HCT116 (cell line): ENCODE results near the gene MLXIPL. TPM values are rescaled to one million over a fixed set of nuclear protein-coding genes. Genes with fewer than 3 reads are reported as not detected.
"Not testable (repeated sequence)": the region's sequence is repeated elsewhere in the genome, so short reads cannot be mapped to it uniquely, and the experiment has no call there.

Experiments
- ATAC-seq: fragments of 200-7000 bp; cut with Tn5 transposase; 2 replicates; pipeline ENCODE4 v1.9.1; 2020; ENCODE audit warnings: mild to moderate bottlenecking, moderate library complexity
- BruUV-seq: library from RNA; stranded (reverse); fragments of 400-500 nt; replicated peaks from 2 replicates; lab custom pipeline; 2021; lab: Mats Ljungman, UMichigan
- CTCF ChIA-PET: fragments of 300-600 bp; sonication (Branson Sonifier 250); formaldehyde crosslinking; loops from one replicate; lab custom pipeline; 2021; ENCODE audit warnings: antibody characterized with exemption; lab: Charles Lee
- POLR2A ChIA-PET: fragments of 300-600, 350-600 bp; sonication (Branson Sonifier 250); formaldehyde crosslinking; loops from one replicate; lab custom pipeline; 2021; ENCODE audit warnings: antibody characterized with exemption; lab: Charles Lee
- RAD21 ChIA-PET, 2 experiments: fragments of 300-600 bp; sonication (Branson Sonifier 250); formaldehyde crosslinking; loops; one replicate each; lab custom pipeline; 2023; ENCODE audit warnings: low total read pairs in 2 of 2; ENCODE audit not compliant: uncharacterized antibody in 2 of 2, unreplicated experiment in 2 of 2, low non-redundant PET in 1 of 2; lab: Charles Lee
- DNase-seq: peaks from one replicate; pipeline ENCODE4 v3.0.0-alpha.2; 2010; ENCODE audit warnings: low read depth, low spot score
- H2AFZ ChIP-seq: fragments of 200-600 bp; shearing (Covaris generic), sonication (generic); 2 replicates; pipeline ENCODE4 v1.6.1; 2017; ENCODE audit warnings: low read depth, mixed run types, mixed read lengths, antibody characterized with exemption, low read length; ENCODE audit not compliant: poor library complexity, severe bottlenecking
- H3K27ac ChIP-seq: 2 replicates; pipeline ENCODE4 v1.5.1; 2012; ENCODE audit warnings: low read depth, low read length
- H3K27me3 ChIP-seq: fragments of 200-600 bp; sonication (generic); 2 replicates; pipeline ENCODE4 v1.6.1; 2016; ENCODE audit warnings: mixed run types, low read length, mixed read lengths; ENCODE audit not compliant: insufficient read depth
- H3K36me3 ChIP-seq, 2 experiments: fragments of 200-500 bp in 1 of 2; fragments of 200-600 bp in 1 of 2; sonication (Bioruptor generic) in 1 of 2; sonication (generic) in 1 of 2; 2 replicates each; pipeline versions ENCODE4 v1.5.1 to v1.6.1; 2014 to 2016; ENCODE audit warnings: low read length in 2 of 2, inconsistent platforms in 1 of 2, mixed read lengths in 1 of 2, mixed run types in 1 of 2; ENCODE audit not compliant: insufficient read depth in 2 of 2, control insufficient read depth in 1 of 2
- H3K4me1 ChIP-seq, 2 experiments: fragments of 200-600 bp in 1 of 2; sonication (generic) in 1 of 2; 2 replicates each; pipeline versions ENCODE4 v1.5.1 to v1.6.1; 2012 to 2017; ENCODE audit warnings: low read length in 2 of 2, inconsistent platforms in 1 of 2, mild to moderate bottlenecking in 1 of 2, mixed read lengths in 1 of 2, mixed run types in 1 of 2, moderate library complexity in 1 of 2; ENCODE audit not compliant: insufficient read depth in 2 of 2, control insufficient read depth in 1 of 2
- H3K4me2 ChIP-seq: fragments of 200-600 bp; sonication (generic); 2 replicates; pipeline ENCODE4 v1.6.1; 2017; ENCODE audit warnings: mixed run types, low read length, mixed read lengths
- H3K4me3 ChIP-seq, 2 experiments: fragments of 200-600 bp in 1 of 2; sonication (generic) in 1 of 2; replicated peaks in 1 of 2; 2 replicates each; pipeline ENCODE4 v1.5.1; 2011 to 2016; ENCODE audit warnings: low read length in 2 of 2, control low read depth in 1 of 2, low read depth in 1 of 2, mild to moderate bottlenecking in 1 of 2, mixed read lengths in 1 of 2, mixed run types in 1 of 2
- H3K79me2 ChIP-seq: fragments of 200-600 bp; sonication (generic); 2 replicates; pipeline ENCODE4 v1.6.1; 2017; ENCODE audit warnings: mild to moderate bottlenecking, mixed run types, low read length, moderate library complexity, mixed read lengths; ENCODE audit not compliant: insufficient read depth
- H3K9ac ChIP-seq: fragments of 200-600 bp; sonication (generic); 2 replicates; pipeline ENCODE4 v1.6.1; 2016; ENCODE audit warnings: low read length, mixed read lengths
- H3K9me2 ChIP-seq: fragments of 200-600 bp; sonication (generic), shearing (Covaris generic); 2 replicates; pipeline ENCODE4 v1.6.1; 2017; ENCODE audit warnings: mixed run types, mild to moderate bottlenecking, moderate library complexity; ENCODE audit not compliant: insufficient read depth
- H3K9me3 ChIP-seq, 2 experiments: fragments of 200-500 bp in 1 of 2; fragments of 200-600 bp in 1 of 2; sonication (Bioruptor generic) in 1 of 2; sonication (generic) in 1 of 2; 2 replicates each; pipeline ENCODE4 v1.6.1; 2014 to 2017; ENCODE audit warnings: low read length in 2 of 2, mixed read lengths in 2 of 2, inconsistent platforms in 1 of 2, low read depth in 1 of 2, mild to moderate bottlenecking in 1 of 2, mixed run types in 1 of 2, moderate library complexity in 1 of 2; ENCODE audit not compliant: control insufficient read depth in 1 of 2, insufficient read depth in 1 of 2
- H4K20me1 ChIP-seq: fragments of 200-600 bp; sonication (generic), shearing (Covaris generic); 2 replicates; pipeline ENCODE4 v1.6.1; 2017; ENCODE audit warnings: mixed run types, mild to moderate bottlenecking, moderate library complexity; ENCODE audit not compliant: insufficient read depth
- CBX3 ChIP-seq: IDR thresholded peaks from 2 replicates; pipeline ENCODE4 v1.6.1; 2012; ENCODE audit warnings: low read depth
- EGR1 ChIP-seq: IDR thresholded peaks from 2 replicates; pipeline ENCODE4 v1.6.1; 2012; ENCODE audit warnings: low read depth
- ELF1 ChIP-seq: IDR thresholded peaks from 2 replicates; pipeline ENCODE4 v1.6.1; 2012; ENCODE audit warnings: low read depth, borderline replicate concordance
- FOSL1 ChIP-seq: IDR thresholded peaks from 2 replicates; pipeline ENCODE4 v1.6.1; 2012; ENCODE audit warnings: low read depth
- RAD21 ChIP-seq: IDR thresholded peaks from 2 replicates; pipeline ENCODE4 v1.6.1; 2012; ENCODE audit warnings: low read depth, mild to moderate bottlenecking
- SIN3A ChIP-seq: IDR thresholded peaks from 2 replicates; pipeline ENCODE4 v1.6.1; 2012; ENCODE audit warnings: low read depth
- SP1 ChIP-seq: IDR thresholded peaks from 2 replicates; pipeline ENCODE4 v1.6.1; 2012; ENCODE audit warnings: low read depth
- SRF ChIP-seq: IDR thresholded peaks from 2 replicates; pipeline ENCODE4 v1.6.1; 2012; ENCODE audit warnings: low read depth
- TCF7L2 ChIP-seq: IDR thresholded peaks from 2 replicates; pipeline ENCODE4 v1.7.0; 2011; ENCODE audit warnings: borderline replicate concordance, inconsistent platforms; ENCODE audit not compliant: insufficient read depth, insufficient read length; ENCODE audit errors: extremely low read depth
- intact Hi-C: fragments of 100-400 bp; cut with micrococcal nuclease; formaldehyde crosslinking; loops from 2 replicates; pipeline ENCODE4 v1.10.0; 2022
- total RNA-seq: library from RNA; stranded (reverse); gene quantifications from one replicate; pipeline ENCODE4 v1.2.1, GENCODE V29; 2021; ENCODE audit not compliant: unreplicated experiment
- TF ChIP-seq, protein P1 (sequence below), 3 experiments: fragments of 200-600 bp in 1 of 3; sonication (generic) in 1 of 3; IDR thresholded peaks in 2 of 3; conservative IDR thresholded peaks in 1 of 3; 2 replicates each; pipeline ENCODE4 v1.5.1; 2012 to 2017; ENCODE audit warnings: low read depth in 2 of 3, low read length in 2 of 3, antibody characterized with exemption in 1 of 3, borderline replicate concordance in 1 of 3, control low read depth in 1 of 3, mild to moderate bottlenecking in 1 of 3, mixed read lengths in 1 of 3, mixed run types in 1 of 3, moderate library complexity in 1 of 3; ENCODE audit not compliant: insufficient read depth in 1 of 3
- TF ChIP-seq, protein P2 (sequence below): IDR thresholded peaks from 2 replicates; pipeline ENCODE4 v1.6.1; 2012
- TF ChIP-seq, protein P3 (sequence below): IDR thresholded peaks from 2 replicates; pipeline ENCODE4 v1.6.1; 2012; ENCODE audit warnings: low read depth

The MLXIPL gene
- total RNA-seq, 1 experiment from 2014 or later: 79.4 TPM

DNA sequence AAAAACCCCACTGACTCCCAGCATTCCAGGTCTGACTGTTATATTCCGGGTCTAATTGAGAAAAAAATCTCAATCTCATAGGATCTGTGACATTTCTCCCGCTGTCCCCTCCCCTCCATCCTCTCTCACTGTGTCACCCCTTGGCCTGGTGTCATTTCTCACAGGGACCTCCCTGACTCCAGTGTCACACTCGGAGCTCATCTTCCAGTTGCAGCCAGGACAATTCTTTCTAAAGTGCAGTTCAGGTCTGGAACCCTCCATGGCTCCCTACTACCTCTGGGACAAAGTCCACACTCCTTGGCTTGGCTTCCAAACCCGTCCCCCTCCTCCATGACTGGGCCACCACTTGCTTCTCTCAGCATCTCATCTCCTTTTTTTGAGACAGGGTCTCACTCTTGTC is 14.2 kb downstream of the MLXIPL start:
- Histone ChIP-seq H3K4me1 (peaks cover 28 to 33% of the 10 kb centered on the region in 2 experiments), H3K9me3 (no peaks in the 10 kb centered on the region), H3K4me3 (no peak overlapping the region), H4K20me1 (no peaks in the 10 kb centered on the region), H3K27me3 (no peaks in the 10 kb centered on the region), H3K9ac (no peak overlapping the region), H3K36me3 (peaks cover 2 to 7% of the 10 kb centered on the region in 2 experiments), H3K9me2 (no peaks in the 10 kb centered on the region), H3K4me2 (no peak overlapping the region), H3K79me2 (peaks cover 3% of the 10 kb centered on the region; the same call in 1 of the 2 replicates), H3K27ac (no peak overlapping the region), H2AFZ (no peak overlapping the region)
- DNase-seq: no peak
- ChIA-PET POLR2A (no interaction called here), RAD21 (interaction anchor here in 1 of 2 experiments (0.7 kb wide), 1 partner anchor 58 kb away, joined by 3 read pairs; no protein-coding TSS in a partner anchor), CTCF (interaction anchor here (1.1 to 1.5 kb wide), 2 partner anchors 58 to 115 kb away, joined by 3 to 6 read pairs; no protein-coding TSS in a partner anchor)
- intact Hi-C loops: no loop called here
- no peak for ATAC-seq
- BruUV-seq: no TSS peak
- TF ChIP-seq CBX3 (no peak), SIN3A (no peak), ELF1 (no peak), RAD21 (no peak), SP1 (no peak), FOSL1 (no peak), EGR1 (no peak), SRF (no peak), TCF7L2 (no peak)
- TF ChIP-seq, protein P1, sequence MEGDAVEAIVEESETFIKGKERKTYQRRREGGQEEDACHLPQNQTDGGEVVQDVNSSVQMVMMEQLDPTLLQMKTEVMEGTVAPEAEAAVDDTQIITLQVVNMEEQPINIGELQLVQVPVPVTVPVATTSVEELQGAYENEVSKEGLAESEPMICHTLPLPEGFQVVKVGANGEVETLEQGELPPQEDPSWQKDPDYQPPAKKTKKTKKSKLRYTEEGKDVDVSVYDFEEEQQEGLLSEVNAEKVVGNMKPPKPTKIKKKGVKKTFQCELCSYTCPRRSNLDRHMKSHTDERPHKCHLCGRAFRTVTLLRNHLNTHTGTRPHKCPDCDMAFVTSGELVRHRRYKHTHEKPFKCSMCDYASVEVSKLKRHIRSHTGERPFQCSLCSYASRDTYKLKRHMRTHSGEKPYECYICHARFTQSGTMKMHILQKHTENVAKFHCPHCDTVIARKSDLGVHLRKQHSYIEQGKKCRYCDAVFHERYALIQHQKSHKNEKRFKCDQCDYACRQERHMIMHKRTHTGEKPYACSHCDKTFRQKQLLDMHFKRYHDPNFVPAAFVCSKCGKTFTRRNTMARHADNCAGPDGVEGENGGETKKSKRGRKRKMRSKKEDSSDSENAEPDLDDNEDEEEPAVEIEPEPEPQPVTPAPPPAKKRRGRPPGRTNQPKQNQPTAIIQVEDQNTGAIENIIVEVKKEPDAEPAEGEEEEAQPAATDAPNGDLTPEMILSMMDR (IDR thresholded peaks at IDR 0.05 in 2 of 3, conservative IDR thresholded peaks at IDR 0.05 in 1 of 3; ENCODE audit: borderline replicate concordance in 1 of 3, insufficient read depth in 1 of 3, low read depth in 2 of 3, low read length in 2 of 3): no peak
- TF ChIP-seq, protein P2, sequence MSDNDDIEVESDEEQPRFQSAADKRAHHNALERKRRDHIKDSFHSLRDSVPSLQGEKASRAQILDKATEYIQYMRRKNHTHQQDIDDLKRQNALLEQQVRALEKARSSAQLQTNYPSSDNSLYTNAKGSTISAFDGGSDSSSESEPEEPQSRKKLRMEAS: no peak
- TF ChIP-seq, protein P3, sequence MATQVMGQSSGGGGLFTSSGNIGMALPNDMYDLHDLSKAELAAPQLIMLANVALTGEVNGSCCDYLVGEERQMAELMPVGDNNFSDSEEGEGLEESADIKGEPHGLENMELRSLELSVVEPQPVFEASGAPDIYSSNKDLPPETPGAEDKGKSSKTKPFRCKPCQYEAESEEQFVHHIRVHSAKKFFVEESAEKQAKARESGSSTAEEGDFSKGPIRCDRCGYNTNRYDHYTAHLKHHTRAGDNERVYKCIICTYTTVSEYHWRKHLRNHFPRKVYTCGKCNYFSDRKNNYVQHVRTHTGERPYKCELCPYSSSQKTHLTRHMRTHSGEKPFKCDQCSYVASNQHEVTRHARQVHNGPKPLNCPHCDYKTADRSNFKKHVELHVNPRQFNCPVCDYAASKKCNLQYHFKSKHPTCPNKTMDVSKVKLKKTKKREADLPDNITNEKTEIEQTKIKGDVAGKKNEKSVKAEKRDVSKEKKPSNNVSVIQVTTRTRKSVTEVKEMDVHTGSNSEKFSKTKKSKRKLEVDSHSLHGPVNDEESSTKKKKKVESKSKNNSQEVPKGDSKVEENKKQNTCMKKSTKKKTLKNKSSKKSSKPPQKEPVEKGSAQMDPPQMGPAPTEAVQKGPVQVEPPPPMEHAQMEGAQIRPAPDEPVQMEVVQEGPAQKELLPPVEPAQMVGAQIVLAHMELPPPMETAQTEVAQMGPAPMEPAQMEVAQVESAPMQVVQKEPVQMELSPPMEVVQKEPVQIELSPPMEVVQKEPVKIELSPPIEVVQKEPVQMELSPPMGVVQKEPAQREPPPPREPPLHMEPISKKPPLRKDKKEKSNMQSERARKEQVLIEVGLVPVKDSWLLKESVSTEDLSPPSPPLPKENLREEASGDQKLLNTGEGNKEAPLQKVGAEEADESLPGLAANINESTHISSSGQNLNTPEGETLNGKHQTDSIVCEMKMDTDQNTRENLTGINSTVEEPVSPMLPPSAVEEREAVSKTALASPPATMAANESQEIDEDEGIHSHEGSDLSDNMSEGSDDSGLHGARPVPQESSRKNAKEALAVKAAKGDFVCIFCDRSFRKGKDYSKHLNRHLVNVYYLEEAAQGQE: no peak

DNA sequence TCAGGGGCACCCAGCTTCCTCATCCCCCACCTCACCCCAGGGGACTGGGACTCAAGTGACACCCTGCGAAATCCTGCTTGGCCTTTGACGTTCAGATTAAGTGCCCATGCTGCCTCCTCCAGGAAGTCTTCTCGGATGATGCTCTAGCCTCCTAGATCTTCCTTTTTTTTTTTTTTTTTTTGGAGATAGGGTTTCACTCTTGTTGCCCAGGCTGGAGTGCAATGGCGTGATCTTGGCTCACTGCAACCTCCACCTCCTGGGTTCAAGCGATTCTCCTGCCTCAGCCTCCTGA is 16.7 kb downstream of the MLXIPL start:
- H2AFZ ChIP-seq, H3K27me3 ChIP-seq, H3K9me2 ChIP-seq, DNase-seq, H3K9ac ChIP-seq, H3K4me2 ChIP-seq, ATAC-seq, H3K36me3 ChIP-seq, H3K9me3 ChIP-seq, H3K4me3 ChIP-seq, H4K20me1 ChIP-seq, H3K79me2 ChIP-seq, H3K27ac ChIP-seq, BruUV-seq: not testable (repeated sequence)
- intact Hi-C loops: loop anchor here (1.0 kb wide), 3 partner anchors 94 to 127 kb away; no protein-coding TSS in a partner anchor
- CTCF ChIA-PET: interaction anchor here (0.7 to 2.4 kb wide), 16 partner anchors 9 to 131 kb away, joined by 3 to 28 read pairs (median 7); partner anchors contain the start of genes ABHD11 and STX1A
- H3K4me1 ChIP-seq: peaks cover 18 to 37% of the 10 kb centered on the region in 2 experiments
- POLR2A ChIA-PET: interaction anchor here (0.7 kb wide), 1 partner anchor 127 kb away, joined by 3 read pairs; no protein-coding TSS in a partner anchor
- RAD21 ChIA-PET: interaction anchor here (0.6 to 1.4 kb wide), 5 partner anchors 15 to 118 kb away, joined by 4 to 7 read pairs (median 5); no protein-coding TSS in a partner anchor
